Ecto neural progenitor cell (in vitro differentiated cells): Measurements from ENCODE around the gene CHRNB1.

Experiments
- DNase-seq: peaks from one replicate; pipeline ENCODE4 v3.0.0-alpha.2; 2018; ENCODE audit warnings: low spot score

The CHRNB1 gene

GRCh38 chr17:7415784-7416183 lies 29.1 kb upstream of the CHRNB1 start:
- no peak for DNase-seq

GRCh38 chr17:7416323-7416722 lies 28.5 kb upstream of the CHRNB1 start:
- DNase-seq, result no peak

- DNase-seq, result no peak
Measured at GRCh38 chr17:7417056-7417655, 27.7 kb upstream of the CHRNB1 start.

GRCh38 chr17:7418472-7419152 lies 26.2 kb upstream of the CHRNB1 start:
- no peak for DNase-seq

- DNase-seq, result peak; percentile 77
Measured at GRCh38 chr17:7419819-7420610, 24.8 kb upstream of the CHRNB1 start, which contains the start of gene SPEM1. TSS of gene SPEM1 (plus strand) at chr17:7420324. CDS start at chr17:7420385, 61 bp downstream.

- DNase-seq, result no peak
Measured at GRCh38 chr17:7421186-7421585, 23.7 kb upstream of the CHRNB1 start.

- DNase-seq, result no peak
Measured at GRCh38 chr17:7423679-7424078, 21.2 kb upstream of the CHRNB1 start.

GRCh38 chr17:7425316-7425715 lies 19.5 kb upstream of the CHRNB1 start, which contains the start of gene SPEM2:
TSS of gene SPEM2 (plus strand) at chr17:7425616. CDS start at chr17:7425689, 73 bp downstream.
- no peak for DNase-seq

GRCh38 chr17:7425756-7426155 lies 19.1 kb upstream of the CHRNB1 start:
- no peak for DNase-seq

GRCh38 chr17:7426203-7426863 lies 18.5 kb upstream of the CHRNB1 start:
- no peak for DNase-seq

- no peak for DNase-seq
Measured at GRCh38 chr17:7426896-7427489, 17.9 kb upstream of the CHRNB1 start.

- DNase-seq, result no peak
Measured at GRCh38 chr17:7427549-7427948, 17.3 kb upstream of the CHRNB1 start.

GRCh38 chr17:7428557-7428956 lies 16.3 kb upstream of the CHRNB1 start, which contains the start of gene SPEM3:
TSS of gene SPEM3 (plus strand) at chr17:7428857. CDS start at chr17:7428903, 46 bp downstream.
- no peak for DNase-seq

- DNase-seq, result no peak
Measured at GRCh38 chr17:7429722-7430121, 15.1 kb upstream of the CHRNB1 start.

GRCh38 chr17:7431231-7431630 lies 13.6 kb upstream of the CHRNB1 start:
- DNase-seq, result no peak

- DNase-seq, result no peak
Measured at GRCh38 chr17:7432296-7432695, 12.6 kb upstream of the CHRNB1 start.

- DNase-seq, result peak; percentile 81
Measured at GRCh38 chr17:7435676-7436555, 8.9 kb upstream of the CHRNB1 start.

- peak; percentile 94 for DNase-seq
Measured at GRCh38 chr17:7436556-7437368, 8.1 kb upstream of the CHRNB1 start.

- DNase-seq, result no peak
Measured at GRCh38 chr17:7437369-7437863, 7.4 kb upstream of the CHRNB1 start.
